GM21360 (cell line): Measurements from ENCODE around the gene RPS6KA2.

Experiments
- ATAC-seq: cut with Tn5 transposase; IDR thresholded peaks from one replicate; pipeline ENCODE4 v1.9.1; 2021; ENCODE audit warnings: mild to moderate bottlenecking, moderate library complexity; ENCODE audit not compliant: unreplicated experiment

RPS6KA2 gene

DNA sequence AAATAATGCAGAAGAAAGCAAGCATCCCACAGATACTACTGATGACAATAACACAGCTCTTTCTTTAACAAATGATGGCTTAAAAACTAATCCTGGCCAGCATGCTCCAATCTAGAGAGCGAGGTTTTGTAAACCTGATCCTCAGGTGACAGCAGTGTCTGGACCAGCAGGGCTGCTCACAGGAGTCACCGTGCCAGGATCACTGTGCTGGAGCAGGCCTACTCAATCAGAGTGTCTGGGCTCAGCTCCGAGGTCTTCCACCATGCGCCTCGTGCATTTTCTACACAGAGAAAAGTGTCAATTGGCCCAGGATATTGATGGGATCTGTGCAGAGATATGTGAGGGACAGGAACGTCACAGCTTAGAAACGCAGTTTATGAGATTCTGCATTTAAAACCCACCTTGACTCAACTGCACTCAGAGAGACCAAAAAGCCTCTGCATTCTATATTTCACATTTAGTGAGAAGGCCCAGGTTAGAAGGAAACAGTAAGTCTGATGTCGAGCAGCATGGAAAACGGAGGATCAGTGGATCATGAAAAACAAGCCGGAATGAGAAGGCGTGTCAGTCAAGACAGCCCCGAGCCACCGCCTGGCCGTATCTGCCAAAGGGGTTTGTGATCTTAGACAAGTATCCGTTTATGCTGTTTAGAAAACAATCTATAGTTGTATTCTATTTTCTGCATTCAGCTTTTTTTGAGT, 48.4 kb downstream of the RPS6KA2 start:
- ATAC-seq, result no peak

DNA sequence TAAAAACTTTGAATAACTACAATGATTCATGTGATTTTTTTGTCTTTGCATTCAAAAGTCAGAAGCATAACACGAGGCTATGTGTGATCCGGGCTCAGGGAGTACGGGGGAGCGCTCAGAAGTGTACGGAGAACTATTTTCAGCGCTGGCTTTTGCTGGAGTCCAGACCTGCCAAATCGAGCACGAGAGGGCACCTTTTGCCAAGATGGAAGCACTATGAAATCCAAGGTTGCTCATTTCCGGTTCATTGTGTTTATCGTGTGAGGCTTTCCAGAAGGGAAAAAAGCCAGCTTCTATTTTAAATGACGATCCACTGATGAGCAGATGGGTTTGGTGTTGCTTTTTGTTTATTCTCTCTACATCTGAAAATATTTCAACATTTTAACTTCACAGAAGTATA, 51.8 kb downstream of the RPS6KA2 start:
- no peak for ATAC-seq

DNA sequence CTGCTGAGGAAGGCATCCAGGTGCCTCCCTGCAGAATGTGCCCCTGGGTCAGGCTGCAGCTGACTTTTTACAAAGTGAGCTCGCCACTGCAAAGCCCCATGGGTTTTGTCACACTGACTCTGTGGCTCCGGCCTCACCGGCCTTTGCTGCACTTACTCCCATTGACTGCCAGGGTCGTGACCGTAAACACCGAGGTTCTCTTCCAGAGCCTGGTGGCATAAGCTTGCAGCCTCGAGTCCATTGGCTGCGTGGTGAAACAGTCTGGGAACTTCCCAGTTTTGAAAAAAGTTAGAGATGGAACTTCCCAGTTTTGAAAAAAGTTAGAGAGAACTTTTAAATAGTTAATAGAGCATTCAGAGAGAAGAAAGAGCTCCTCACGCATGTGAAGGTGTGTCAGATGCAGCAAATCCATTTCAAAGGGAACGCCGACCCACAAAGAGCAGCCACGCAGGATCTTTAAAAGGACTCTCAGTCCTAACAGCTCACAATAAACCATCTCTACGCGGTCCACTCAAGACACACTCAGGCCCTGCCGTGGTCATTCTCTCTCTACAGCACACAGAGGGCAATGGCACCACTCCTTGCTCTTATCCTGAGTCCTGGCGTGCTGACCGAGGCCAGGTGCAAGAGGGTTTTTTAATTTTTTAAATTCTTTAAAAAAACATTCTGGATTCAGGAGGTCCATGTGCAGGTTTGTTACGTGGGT, 53.4 kb downstream of the RPS6KA2 start:
- ATAC-seq, result no peak

DNA sequence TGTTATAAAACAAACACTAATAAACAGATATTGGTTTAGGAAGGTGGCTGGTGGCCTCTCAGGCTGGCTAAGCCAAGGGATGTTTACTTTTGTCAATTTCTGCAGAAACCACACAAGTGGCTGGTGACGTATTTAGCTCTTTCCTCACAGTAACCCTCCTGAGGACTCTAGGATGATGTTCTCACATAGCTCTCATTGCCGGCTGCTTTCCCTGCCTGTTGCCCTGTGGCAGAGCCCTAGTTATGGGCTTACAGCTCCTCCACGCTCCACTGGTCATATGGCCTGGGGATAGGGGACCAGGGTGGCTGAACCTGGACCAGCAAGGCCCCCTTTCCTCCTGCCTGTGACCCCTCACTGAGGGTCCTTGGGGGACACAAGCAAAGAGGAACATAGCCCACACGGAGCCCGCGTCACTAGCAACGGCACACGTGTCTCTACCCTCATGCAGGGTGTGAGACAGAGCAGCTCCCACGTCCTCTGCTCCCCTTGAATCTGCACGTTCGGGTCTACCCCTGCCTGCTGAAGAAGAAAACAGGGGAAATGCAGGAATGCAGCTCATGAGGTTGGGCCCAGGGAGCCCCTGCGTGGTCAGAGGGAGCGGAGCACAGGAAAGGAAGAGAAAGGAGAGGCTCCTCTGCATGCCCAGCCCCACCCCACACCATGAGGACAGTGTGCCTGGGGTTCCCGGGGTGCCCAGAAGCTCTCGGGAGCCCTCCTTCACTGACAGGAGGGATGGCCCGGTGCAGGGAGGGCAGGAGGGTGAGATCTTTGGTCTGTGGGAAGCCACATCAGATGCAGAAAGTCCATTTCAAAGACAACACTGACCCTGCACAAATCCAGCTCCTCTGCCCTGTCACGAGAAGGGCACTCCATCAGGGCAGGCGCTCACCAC, 54.4 kb downstream of the RPS6KA2 start:
- ATAC-seq, result no peak

DNA sequence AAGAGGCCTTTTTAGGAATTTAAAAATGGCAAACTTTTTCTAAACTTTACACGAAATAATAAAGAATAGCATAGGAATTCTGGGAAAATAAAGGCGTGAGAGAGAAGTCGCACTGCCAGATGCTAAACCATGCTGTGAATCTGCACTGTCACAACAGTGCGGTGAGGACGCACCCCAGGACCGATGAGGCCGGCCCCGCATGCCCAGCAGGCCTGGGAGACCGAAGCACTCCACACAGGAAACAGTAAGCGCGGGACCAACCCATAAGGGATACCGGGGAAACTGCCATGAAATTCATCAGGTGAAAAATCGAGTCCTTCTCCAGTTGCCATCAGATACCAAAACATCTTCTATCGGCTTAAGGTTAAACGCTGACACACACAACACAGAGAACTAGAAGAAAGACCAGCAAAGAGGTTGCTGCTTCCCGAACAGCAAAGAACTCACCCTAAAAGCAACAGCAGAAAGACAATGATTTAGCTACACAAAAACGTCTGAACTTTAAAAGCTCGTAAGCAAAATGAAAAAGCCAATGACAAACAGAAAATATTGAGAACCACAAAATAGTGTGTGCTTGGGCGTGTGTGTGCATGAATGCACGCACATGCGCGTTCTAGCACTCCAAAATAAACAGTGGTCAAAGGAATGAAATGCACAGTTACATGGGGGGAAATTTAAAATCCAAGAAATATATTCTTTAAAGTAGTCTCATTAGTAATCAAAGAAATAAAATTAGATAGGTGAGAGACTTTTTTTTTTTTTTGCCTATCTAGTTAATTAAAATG, 55.9 kb downstream of the RPS6KA2 start:
- ATAC-seq, result no peak

DNA sequence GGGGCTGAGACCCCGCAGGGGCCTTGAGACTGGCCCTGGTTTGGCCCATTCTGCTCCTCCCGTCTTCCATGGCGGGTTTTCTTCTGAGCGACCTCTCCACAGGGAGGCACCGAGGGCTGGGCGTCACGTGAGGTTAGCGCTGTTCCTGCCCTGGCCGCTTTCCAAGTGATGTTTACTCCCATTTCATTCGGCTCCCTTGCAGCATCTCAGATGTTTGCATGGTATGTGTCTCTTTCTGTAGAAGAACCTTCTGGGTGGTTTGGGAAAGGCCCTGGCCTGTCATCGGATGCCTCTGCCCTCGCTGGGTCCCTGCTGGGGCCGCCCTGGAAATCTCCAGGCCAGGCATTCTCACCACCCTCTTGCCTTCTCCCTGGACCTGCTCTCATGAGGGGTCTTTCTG, 57.8 kb downstream of the RPS6KA2 start:
- ATAC-seq, result no peak

DNA sequence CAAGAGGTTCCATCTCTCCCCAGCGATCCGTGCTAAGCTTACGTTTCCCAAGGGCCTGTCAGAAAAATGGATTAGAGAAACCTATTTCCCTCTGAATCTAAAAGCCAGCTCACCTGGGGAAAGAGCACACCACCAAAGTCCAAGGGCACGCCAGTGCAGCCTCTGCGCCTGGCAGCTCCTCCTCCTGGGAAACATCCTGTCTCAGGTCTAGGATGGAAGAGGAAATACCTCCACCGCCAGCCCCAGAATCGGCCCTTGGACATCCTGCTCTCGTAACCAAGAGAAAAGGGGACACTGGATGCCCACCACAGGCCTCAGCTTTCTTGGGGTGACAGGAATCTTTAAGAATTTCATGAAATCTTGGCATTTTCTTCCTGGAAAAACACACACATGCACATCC, 59.2 kb downstream of the RPS6KA2 start:
- ATAC-seq, result no peak

DNA sequence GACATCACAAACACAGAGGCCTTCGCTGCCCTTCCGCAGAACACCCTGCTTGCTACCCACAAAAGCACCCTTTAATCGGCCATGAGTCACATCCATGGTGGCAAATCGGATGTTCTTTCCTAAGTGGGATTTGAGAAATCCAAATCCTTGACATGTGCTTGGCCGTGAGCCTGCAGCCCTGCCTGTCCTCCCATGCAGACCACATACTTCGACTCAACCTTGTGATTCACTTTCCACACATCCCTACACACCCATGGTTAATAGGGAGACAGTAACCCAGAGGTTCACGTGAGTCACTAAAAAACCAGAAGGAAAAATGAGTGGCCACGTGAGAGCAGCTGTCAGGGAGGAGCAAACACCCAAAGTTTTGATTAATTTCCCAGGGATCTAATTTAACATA, 59.9 kb downstream of the RPS6KA2 start:
- ATAC-seq, result no peak

DNA sequence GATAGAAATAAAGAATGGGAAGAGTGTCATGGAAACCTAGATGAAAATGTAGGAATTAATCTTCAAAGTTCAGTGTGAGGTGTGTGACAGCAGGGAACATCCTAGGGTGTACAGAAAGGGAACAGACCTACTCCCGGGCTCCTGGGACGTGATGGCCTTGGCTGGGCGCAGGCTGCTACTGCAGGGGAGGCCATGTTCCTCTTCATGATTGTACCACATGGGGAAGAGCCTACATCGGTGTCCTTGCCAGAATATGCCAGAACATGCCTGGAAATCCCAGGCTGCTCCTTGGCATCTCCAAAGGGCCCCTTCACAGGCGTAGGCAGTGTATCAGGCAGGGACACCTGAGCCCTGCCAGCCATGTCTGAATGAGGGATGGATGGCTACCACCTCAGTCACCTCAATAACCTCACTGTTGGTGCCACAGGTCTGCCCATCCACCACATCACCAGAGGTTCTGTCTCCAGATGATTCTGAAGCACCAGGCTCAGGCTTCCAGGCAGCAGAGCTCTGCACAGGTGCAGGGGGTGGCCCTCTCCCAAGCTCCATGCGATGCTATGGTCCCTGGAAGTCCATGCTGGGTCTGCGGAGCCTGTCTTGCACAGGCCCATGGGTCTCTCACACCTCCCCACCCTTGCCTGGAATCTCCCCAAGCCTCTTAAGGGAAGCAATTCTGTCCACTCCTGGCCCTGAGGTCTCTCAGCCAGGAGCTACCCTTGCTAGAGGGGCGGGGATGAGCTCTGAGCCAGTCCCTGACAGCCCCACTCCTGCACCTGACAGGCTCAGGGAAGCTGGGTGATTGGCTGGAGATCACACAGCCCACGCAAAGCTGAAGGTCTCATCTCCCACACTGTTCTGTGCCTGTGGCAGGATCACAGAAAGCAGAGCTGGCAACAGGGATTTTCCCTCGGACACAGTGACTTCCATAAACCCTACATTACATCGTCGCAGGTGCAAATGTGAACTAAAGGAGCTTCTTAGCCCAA, 60.7 kb downstream of the RPS6KA2 start:
- no peak for ATAC-seq

DNA sequence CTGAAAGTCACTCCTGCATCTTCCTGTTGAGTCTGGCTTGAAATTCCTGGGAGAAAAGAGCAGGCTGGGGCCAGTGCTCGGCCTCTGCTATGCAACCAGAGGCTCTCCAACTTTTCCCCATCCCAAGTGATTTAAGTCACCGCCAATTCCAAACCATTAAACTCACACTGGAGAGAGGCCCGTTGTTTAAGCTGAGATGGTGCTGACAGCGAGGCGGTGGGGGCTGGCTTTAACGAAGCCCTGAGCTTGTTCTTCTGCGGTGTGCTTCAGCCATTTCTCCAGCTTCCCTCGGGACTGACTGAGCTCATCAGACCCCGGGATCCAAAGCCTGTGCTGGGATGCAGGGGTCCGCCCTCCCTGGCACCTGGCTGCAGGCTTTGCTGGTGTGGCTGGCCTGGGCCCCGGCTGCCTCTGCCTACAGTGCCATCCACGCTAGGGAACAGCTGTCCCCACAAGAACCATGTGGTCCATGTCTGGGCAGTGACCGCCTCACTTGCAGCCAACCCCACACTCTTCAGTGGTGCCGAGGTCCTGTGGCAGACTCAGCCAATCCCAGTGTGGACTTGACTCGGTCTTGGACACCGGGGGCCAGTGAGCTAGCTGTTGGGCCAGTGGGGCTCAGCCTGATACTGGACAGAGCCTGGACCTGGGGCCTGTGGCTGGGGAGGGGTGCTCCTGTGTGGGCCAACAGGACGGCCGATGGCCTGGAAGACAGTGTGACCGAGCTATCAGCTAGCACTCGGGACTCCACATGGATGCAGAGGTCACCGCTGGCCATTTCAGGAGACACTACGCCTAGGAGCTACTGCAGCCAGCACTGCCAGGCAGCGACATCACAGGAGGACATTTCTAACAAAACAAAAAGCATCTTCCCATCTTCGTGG, 61.7 kb downstream of the RPS6KA2 start:
- no peak for ATAC-seq

DNA sequence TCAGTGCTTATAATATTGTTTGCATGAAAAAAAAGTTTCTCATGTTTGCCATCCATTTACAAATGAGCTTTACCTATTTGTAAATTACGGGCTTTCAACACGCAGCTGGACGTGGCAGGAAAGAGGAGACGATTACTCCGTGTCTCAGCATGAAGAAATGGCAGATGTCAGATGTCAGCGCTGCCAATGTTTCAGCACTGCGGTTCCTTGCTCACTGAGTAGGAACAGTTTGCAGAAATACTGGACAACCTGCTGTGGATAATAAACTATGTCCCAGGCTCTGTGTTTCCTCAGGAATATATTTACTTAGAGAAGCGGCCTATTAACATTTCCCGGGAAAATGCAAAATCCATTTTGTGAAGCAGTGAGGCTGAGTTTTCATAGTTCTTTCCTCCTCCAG, 63.2 kb downstream of the RPS6KA2 start:
- no peak for ATAC-seq

DNA sequence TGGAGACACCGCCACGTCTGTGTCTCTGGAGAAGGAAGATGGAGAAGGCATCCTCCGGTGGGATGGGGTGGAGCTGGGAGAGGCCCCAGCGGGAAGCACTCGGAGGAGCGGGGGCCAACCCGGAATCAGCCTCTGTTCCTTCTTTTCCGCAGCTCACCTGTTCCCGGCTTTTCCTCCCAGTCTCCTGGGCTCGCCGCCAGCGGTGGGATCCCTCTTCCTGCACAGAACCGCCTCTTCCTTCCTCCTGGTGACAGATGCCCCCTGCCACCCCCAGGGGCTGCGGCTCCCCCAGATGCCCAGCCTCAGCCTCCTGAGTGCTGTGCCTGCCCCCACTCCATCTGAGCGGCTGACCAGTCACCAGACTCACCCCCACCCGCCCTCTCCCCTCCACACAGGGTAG, 63.9 kb downstream of the RPS6KA2 start:
- ATAC-seq, result no peak

DNA sequence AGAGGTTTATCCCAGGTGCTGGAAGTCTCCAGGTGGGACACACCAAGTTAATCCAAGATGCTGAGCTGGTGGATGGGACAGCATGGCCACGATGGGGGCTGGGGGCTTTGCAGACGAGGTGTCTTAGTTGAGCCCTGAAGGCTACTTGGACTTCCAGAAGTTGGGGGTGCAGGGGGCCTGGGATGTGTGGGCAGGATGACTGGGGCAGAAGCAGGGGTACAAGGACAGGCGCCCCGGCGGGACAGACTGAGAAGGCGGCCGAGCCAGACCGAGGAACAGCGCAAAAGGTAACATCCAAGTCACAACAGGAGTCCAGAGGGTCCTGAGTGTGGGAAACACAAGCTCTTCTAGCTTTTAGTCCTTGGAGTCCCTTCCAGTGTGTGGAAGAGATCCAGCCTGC, 64.3 kb downstream of the RPS6KA2 start:
- ATAC-seq, result no peak

DNA sequence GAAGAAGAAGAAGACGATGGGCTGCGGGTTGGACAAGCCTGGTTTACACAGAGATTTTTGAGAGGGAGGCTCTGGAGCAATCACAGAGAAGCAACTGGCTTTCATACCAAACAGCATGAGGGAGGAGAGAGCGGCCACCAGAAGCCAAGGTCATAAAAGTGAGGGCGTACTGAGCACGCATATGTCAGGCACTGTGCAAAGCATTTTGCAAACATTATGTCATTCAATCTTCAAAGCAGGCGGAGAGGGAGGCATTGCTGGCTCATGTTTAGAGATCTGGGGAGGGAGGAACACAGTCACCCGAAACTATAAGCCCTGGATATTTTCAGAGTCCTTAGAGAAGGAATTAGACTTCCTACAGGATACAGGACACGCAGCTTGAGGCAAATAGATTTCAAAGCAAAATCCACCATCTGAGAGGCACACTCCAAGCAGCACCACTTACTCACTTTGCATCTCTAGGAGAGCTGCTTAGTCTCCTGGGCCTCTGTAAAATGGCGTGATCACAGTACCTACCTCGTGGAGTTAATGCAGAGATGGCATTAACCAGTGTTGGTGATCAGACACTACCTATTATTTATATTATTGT, 65.2 kb downstream of the RPS6KA2 start:
- ATAC-seq, result no peak

DNA sequence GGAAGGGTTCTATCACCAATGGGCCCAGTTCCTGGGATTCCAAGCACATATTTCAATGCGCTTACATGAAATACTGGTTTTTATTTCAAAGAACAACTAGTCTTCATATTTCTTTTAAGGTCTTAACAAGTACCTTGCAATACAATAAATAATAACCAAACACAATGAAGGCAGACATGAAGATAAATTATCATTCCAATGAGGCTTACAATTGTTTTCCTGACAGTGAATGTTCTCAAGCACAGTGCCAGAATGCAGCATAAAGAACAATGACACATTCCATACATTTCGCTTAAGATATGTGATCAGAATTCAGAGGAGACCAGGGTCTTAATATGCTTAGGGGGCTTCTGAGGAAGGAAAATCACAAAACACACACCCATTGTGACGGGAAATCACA, 66.8 kb downstream of the RPS6KA2 start:
- ATAC-seq, result no peak

DNA sequence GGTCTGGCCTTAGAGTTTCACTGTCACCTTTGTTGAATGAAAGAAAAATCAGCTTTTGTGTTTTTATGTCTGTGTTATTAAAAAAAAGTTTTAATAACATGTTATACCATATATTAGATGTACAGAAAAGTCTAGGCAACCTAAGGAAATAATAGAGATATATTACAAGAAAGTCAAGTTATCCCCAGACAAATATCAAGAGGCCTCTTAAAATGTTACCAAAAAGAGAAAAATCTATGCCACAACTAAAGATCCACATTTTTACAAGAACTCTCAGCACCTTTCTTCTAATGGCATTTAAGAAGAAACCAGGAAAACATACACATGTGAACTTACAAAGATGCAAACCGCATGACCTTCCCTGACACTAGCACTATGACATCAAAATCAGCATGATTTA, 67.4 kb downstream of the RPS6KA2 start:
- no peak for ATAC-seq

DNA sequence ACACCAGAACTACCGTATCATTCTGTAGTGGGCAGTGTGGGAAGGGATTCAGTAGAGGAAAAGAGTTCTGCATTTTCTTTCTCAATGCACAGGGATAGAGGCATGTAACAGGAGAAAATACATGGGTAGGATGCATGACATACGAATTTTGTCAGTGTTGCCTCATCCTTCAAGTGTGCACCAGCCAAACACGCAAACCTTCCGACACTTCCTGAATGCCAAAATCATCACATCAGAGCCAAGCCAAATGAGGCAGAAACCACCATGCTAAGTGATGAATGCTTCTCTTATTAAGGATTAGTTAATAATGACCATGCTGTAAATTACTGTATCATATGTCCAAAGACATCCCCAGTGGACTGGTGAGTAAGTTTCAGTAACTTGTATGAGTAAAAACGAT, 67.8 kb downstream of the RPS6KA2 start:
- no peak for ATAC-seq
